Activated CD4-positive, CD25-positive, alpha-beta regulatory T cell treated with anti-CD3 and anti-CD28 coated beads, Interleukin-2, amount 50 U/mL, for 24 hours (primary cell): ENCODE measurements around the gene ARHGAP27.

Experiments used
- ATAC-seq, 2 donors: fragments of 150-1000 bp; cut with Tn5 transposase; one replicate each; pipeline ENCODE4 v1.10.0; 2021; ENCODE audit warnings: mild to moderate bottlenecking in 1 of 2, moderate library complexity in 1 of 2

Gene ARHGAP27

DNA sequence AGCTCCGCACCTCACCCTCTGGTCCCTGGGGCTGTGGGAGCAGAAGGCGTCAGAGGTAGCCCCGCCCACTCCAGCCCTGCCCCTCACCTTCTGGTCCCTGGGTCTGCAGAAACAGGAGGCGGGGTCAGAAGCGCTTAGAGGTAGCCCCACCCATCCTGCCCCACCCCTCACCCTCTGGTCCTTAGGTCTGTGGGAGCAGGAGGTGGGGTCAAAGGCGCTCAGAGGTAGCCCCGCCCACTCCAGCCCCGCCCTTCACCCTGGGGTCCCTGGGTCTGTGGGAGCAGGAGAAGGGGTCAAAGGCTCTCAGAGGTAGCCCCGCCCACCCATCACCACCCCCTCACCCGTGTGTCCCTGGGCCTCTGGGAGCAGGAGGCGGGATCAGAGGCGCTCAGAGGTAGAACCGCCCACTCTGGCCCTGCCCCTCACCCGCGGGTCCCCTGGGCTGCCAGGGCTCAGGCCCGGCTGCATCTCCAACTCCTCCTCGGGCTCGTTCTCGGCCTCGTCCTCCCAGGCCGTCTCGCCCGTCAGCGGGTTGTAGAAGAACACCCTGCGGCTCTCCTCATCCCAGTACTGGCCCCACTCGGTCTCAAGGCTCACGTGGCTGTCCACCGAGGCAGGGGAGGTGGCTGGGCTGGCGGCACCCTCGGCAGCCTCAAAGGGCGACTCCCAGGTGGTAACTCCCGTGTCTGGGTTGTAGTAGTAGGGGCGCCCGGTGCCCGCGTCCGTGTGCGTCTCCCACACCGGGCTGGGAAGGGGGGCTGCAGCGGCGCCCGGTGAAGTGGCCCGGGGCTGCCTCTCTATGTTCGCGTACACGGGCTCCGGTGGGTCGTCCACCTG lies 27.2 kb downstream of the ARHGAP27 start:
- no peak for ATAC-seq

DNA sequence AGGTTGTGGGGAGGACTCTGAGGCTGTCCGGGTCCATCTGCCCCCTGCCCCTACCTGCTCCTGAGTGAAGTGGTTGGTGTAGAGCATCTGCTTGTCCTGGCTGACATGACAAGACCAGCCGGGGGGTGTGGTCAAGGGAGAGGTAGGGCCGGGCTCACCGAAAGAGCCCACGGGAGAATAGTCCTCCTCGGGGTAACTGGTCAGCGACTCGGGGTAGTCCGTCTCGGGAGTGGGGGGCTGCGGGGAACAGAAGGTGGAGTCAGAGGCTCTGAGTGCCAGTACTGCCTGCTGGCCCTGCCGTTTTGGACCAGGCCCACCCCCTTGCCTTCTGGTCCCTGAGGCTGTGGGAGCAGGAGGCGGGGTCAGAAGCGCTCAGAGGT lies 27.8 kb downstream of the ARHGAP27 start:
- no peak for ATAC-seq

DNA sequence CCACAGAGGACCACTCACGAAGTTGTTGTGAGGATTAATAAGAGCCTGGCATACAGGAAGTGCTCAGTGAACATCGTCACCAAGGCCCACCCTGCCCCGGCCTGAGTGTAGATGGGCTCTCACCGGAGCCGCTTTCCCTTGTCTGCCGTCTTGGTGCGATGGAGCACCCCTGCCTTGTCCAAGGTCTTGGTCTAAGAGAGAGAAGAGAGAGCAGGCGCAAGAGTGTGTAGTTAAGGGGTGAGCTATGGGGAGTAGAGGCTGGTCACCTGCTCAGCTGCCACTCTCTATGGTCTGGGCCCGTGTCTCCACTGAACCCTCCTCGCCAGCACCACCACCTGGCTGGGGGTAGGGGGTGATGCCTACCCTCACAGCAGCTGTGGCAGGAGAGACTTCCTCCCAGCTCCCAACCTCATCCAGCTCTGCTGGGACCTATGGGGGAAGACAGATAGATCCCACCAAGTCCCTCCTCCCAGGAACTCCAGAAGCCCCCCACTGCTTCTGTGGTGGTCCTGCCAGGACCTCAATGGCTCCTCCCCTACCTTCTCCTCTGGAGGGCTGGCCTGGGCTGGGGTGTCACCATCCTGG lies 28.7 kb downstream of the ARHGAP27 start:
- ATAC-seq: no peak

DNA sequence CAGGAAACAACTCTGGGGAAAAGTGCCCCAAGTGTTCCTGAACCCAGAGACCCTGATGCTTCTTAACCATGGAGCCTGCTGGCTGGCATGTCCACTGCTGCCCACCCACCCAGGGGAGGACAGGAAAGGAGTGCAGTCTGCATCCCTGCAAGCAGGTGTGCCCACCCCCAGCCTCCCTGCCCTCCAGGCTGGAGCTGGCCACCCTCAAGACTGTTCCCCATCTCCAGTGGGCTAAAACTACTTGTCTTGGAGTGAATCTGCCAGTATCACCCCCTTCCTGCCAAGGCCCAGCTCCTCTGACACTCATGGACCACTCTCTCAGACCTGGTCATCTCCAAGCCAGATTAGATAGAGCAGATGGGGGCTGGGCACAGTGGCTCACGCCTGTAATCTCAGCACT lies 29.8 kb downstream of the ARHGAP27 start:
- no peak for ATAC-seq

DNA sequence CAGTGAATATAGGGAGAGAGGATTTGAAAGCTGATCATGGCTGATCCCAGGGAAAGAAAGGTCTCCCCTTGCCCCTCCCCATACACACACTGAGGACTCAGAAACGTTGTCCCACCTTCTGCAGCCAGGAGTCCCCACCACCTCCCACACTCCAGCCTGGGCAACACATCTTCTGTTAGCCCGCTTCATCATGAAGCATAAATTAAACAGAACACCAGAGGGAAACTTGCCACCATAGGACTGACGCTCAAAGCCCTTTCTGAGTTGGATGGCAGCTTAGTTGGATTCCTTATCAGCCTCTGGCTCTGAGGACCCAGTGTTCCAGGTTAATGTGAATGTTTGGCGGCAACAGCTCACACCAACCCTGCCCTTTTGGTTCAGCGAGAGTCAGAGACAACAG lies 33.9 kb downstream of the ARHGAP27 start:
- ATAC-seq: no peak

DNA sequence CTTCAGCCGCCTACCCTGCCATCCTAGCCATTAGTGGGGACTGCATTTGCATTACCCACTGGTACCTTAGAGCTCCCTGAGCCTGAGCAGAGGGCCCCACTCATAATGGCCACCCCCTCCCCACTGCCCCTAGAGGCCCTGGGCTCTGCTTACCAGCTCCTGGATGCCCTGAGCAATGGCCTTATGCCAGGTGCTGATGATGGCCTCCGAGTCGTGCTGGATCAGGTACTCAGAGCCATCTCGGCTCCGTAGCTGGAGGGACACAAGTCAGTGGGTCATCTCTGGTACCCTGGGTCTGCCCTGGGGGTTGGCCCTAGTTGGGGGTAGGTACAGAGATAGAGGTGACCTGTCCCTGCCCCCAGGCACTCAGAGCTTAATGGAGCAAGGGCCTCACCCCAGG lies 34.9 kb downstream of the ARHGAP27 start:
- no peak for ATAC-seq

DNA sequence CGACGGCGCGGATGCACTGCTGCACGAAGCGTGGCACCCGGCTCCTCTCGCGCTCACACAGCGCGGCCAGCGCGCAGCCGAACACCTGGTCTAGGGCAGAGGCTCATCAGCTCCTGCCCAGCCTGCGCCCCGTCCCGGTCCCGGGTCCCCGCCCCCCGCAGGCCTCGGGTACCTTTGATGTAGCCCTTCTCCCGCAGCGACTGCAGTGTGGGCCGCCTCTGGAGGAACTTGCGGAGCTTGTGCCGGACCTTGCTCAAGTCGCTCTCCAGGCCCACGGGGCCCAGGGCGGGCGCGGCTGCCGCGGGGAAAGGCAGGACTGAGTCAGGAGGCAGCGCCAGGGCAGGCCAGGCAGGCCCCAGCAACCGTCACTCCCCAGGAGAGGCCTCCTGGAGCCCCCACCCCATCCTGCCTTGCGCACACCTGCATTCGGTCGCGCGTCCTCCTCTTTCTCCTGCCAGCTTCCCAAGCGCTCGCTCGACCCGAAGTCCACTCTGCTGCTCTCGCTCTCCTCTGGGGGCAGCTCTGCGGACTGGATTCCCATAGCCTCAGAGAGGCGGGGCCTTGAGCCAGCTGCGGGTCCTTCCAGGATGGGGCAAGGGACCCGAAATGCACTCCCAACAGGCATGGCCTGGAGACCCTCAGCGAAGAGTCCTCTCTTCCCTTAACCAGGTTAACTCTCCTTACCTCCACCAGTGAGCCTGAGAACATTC lies 36.0 kb downstream of the ARHGAP27 start:
- ATAC-seq: no peak

DNA sequence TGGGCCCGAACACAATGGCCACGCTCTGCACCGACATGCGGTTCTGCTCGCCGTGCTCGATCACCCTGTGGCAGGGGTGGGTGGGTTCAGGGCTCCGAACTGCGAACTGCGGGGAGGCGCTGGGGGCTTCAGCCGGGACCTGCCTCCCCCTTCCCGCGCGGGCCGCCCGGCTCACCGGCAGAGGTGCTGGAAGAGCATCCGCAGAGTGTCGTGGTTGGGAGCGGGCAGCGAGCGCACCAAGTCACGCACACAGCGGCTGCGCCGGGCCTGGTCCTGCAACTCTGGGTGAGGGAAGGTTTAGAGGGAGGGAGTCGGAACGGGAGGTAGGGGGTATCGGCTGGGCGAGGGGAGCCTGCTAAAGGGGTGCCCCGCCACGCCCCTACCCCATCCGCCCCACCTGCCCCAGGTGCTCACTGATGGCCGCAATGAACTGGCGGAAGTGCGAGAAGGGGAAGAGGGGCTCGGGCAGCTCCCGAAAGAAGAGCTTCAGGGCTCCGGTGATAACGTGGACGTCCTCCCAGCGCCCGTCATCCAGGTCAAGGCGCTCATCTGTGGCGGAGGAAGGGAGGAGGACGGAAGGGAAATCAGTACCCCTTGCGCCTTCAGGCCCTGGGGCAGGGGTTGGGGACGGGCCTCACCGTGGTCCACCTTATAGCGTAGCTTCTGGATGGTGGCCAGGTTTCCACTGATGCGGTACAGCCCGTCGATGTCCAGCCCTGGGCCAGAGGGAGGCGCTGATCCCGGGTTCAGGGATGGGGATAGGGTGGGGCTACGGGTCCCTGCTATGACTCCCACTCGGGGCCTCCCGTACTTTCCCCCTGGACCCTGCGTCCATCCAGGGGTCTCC lies 36.9 kb downstream of the ARHGAP27 start:
- no peak for ATAC-seq

DNA sequence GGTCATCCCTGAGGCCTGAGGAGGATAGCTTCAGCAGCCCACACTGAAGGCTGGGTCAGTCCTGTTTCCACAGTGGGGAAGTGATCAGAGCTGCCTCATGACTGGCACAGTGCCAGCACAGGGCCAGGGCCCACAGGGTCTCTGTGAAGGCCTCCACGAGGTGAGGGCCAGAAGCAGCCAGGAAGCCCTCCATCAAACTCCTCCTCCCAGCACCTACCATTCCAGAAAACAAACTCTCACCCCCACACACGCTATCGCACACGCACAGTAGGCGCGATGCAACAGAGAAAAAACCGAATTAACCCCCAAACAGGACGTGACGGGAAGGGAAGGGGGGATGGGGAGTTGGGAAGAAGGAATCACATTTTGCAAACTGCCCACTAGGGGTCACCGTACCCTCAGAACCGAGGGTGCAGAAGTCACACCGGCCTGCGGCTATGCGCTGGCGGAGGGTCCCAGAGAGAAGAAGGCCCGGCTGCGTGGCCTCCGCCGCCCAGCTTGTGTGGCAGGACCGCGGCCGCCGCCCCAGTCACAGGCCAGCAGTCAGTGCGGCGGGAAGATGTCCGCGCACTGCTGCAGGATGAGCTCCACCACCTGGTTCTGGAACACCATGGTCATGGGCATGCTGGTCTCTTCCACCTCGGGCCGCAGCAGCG lies 37.6 kb downstream of the ARHGAP27 start:
- peak; percentile 32 to 48 for ATAC-seq

DNA sequence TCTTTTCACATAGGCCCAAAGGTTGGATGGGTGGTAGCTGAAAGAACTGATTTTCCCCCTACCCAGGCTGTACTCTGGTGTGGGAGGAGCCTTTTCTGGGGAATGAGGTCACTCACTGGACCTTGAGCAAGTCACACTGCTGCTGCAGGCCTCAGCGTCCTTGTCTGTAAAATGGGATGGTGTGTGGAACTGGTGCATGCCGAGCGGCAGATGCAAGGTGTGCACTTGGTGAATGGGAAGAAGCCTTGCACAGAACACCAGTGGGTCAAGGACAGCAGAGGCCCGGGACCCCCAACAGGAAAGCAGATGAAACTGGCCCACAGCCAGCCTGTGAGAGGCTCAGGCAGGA lies 38.1 kb downstream of the ARHGAP27 start:
- ATAC-seq: no peak

DNA sequence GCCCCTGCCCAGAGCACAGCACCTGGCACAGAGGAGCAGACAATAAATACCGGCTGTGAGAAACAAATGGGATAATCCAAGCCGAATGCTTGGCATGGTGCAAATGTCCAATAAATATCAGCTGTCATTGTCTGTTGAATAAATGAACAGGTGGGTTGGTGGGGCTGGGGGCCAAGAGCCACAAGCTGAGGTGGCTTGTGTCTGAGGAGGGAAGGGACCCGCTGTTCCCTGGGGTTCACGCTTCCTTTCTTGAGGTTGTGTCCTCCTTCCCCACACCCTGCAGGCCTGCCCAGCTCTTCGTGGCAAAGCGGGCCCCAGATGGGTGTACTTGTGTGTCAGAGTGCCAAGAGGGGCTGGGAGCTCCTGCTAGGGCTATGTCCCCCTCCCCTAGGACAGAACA lies 38.6 kb downstream of the ARHGAP27 start:
- ATAC-seq: no peak

DNA sequence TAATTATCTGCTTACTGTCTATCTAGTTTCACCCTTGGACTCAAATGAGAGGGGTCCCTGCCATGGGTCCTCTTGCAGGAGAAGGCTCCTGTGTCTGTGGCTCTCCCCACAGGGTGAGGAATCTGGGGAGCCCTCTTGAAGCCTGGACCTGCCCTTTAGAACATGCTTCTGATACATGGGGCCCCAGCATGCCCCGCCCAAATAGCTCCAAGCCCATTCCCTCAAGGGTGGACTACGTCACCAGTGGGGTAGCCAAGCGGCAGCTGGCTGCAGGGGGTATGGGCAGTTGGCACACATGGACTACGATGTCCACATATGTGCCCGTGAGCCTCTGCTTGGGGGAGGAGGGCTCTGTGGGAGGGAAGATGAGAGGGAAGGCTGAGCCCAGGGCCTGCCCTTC lies 39.3 kb downstream of the ARHGAP27 start:
- no peak for ATAC-seq

DNA sequence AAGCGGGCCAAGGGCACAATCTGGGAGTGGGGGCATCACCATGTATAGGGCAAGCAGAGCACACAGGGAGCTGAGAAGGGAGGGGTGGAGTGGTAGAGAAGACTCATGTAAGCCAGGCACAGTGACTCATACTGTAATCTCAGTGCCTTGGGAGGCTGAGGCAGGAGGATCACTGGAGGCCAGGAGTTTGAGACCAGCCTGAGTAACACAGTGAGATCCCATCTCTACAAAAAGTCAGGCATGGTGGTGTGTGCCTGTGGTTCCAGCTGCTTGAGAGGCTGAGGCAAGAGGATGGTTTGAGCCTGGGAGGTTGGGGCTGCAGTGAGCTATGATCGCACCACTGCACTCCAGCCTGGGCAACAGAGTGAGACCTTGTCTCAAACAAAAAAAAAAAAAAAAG lies 40.8 kb downstream of the ARHGAP27 start:
- ATAC-seq: no peak

DNA sequence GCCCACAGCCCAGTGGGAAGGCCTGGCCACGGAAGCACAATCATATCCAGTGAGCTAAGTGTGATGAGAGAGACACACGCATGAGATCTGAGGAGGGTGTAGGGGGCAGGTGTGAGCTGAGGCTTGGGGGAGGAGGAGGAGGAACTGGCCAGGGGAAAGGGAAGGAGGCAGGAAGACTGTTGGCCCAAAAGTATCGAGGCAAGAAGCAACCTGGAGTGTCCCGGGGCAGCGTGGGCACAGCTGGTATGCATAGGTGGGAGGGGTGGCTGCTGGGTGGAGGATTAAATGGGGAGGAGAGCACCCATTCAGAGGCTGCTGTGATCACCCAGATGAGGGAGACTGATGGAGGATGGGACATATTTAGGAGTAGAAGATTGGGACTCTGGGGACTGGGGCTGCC lies 41.4 kb downstream of the ARHGAP27 start:
- no peak for ATAC-seq

DNA sequence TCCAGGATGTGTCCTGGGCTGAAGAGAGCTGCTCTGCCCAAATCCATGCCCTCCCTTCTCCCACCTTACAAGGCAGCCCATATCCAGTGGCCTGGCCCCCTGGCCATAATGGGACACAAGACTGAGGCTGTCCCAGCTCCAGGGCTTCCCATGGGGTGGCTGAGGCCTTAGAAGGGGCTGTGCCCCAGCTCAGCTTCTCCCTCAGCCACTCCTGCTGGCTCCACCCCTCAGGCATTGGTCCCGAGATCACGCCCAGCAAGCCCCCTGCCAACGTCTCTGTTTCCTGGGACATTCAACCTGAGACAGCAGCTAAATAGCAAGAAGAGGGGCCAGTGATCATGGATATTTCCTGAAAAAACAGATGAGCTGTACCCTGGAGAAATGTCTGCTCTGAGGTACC lies 43.3 kb downstream of the ARHGAP27 start:
- no peak for ATAC-seq

DNA sequence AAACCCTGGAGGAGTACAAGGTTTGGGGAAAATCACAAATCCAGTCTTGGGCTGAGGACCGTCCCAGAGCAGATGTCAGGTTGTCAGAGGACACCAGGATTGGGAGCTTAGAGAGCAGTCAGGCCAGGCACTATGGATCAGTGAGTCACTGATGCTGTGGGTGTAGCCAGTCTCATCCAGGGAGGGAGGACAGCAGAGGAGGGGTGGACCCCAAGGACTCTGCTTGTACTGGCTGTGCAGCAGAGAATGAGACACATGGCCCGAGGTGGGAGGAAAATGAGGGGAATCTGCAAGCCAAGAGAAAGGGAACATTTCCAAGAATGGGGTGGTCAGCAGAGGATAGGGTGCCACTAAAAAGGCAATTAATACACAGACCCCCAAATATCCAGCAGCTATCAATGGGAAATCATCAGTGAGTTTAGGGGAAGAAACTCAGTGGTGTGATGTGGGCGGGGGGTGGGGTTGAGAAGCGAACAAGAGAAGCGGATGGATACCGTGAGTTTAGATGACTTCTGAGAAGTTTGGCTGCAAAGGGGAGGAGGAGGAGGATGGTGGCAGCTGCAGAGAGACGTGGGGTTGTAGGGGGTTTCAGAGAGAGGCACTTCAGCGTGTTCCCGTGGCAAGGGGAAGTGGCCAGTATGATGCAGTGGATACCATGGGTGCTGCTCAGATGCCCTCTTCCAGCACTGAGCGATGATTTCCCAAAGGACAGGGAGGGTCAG lies 43.9 kb downstream of the ARHGAP27 start:
- ATAC-seq: no peak

DNA sequence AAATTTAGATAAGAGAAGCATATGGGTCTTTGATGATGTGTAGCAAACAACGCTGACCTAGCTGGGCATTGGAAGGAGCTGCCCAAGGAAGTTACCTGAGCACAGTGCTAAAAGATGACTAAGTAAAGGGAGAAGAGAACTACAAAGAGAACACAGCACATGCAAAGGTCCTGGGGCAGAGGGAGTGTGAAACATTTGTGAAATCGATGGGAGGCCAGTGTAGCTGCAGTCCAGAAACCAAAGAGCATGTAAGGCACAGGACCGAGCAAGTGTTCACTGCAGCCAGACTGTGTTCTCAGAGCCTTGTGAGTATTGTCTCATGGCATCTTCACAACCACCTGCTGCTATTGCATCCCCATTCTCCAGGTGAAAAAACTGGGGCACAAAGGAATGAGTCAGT lies 44.9 kb downstream of the ARHGAP27 start:
- no peak for ATAC-seq

DNA sequence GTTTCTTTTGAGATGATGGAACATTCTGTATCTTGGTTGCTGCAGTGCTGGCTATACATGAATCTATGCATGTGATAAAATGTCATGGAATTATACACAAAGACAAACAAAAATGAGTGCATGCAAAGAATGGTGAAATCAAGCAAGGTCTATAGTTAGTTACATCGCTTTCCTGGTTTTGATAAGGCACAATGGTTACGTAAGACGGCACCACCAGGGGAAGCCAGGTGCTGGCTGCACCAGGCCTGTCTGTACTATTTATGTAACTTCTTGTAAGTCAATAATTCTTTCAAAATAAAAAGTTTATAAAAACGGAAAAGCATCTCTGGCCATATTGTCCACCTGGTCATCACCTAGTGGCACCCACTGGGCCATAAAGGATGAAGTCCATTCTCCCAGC lies 46.5 kb downstream of the ARHGAP27 start:
- no peak for ATAC-seq

DNA sequence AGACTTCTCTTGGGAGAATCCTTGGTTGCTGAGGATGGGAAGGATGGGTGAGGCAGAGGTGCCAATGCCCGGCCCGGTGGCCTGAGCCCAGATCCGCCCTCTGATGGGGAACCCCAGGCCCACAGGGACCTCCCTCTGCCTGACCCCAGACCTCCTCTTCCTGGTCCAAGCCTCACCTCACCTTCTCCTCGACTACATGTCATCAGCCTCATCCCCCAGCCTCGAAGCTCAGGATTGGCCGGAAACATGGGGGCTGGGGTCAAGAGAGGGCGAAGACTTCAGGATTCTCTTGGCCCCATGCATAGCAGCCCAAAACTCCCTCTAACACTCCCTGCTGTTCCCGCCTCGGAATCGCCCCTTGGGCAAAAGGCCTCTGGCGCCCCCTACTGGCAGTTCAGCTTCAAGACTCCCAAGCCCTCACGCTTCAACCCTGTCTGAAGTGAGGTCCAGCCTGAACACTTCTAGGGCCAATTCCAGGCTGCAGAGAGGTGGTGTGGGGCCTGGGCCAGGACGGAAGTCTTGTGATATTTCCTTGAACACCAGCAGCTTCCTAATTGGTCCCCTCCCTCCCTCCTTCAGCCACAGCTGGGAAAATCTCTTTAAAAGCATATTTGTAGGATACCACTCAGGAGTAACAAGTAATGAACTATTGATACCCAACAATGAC lies 47.2 kb downstream of the ARHGAP27 start:
- peak; percentile 91 to 94 for ATAC-seq

DNA sequence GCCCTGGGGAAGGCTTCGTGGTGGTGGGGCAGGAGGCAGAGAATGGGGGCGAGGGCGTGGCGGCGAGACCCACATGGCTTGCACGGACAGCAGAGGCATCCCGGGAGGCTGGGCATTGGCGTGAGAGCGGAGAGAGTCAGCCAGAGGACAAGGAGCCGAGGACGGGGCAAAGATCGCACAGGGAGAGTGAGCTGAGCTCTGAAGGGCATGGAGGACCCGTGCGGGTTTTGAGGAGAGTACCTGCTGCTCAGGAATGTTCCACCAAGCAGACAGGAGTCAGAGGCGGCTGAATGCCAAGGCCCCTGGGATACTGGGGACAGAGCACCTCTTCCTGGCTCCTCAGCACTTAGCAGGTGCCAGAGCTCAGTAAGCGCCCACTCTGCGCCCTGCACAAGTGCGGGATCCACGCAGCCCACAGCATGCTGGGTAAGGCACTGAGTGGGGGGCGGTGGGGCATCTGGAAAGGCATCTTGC lies 47.8 kb downstream of the ARHGAP27 start:
- ATAC-seq: no peak
